NCI-H2171 (cell line): ENCODE measurements around the gene ELP6.
A peak's percentile ranks its signal among the peaks of the same experiment; 100 is the strongest.

Source experiments
- DNase-seq: peaks from one replicate; lab custom pipeline; 2025; lab: John Stamatoyannopoulos, UW

ELP6 gene, protein sequence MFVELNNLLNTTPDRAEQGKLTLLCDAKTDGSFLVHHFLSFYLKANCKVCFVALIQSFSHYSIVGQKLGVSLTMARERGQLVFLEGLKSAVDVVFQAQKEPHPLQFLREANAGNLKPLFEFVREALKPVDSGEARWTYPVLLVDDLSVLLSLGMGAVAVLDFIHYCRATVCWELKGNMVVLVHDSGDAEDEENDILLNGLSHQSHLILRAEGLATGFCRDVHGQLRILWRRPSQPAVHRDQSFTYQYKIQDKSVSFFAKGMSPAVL

DNA sequence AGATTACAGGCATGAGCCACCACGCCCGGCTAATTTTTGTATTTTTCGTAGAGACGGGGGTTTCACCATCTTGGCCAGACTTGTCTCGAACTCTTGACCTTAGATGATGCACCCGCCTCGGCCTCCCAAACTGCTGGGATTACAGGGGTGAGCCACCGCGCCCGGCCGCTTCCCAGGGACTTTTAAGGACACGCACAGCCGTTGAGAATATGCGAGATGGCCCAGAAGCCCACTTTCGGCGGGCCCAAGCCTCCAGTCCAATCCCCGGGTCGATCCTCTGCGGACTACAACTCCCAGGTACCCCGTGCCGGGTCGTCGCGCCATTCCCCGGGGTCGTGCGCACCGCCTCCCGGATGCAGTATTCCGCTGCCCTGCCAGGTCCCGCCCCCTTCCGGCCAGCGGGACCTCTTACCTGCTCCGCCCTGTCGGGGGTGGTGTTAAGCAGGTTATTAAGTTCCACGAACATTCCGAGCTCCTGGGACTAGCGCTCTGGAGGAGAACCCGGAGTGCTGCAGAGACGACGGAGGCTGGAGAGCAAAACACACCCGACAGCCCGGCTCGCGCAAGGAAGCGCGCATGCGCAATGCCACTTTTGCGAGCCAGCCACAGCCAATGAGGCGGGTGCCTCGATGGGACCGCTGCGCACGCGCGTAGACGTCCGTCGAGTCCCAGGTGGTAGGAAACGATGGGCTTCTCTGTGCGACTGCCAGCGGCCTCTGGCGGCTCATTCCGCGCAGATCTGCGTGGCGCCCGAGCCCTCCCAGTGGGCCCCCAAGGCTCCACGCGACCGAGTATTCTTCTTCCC, at the start of gene ELP6:
TSS of gene ELP6 (minus strand) at position 588 of the 805 bp plus-strand sequence. CDS start at position 466, 122 bp downstream.
- peak; percentile 83 for DNase-seq

- no peak for DNase-seq
Observed at GRCh38 chr3:47556351-47556750, 42.8 kb upstream of the ELP6 start.

DNA sequence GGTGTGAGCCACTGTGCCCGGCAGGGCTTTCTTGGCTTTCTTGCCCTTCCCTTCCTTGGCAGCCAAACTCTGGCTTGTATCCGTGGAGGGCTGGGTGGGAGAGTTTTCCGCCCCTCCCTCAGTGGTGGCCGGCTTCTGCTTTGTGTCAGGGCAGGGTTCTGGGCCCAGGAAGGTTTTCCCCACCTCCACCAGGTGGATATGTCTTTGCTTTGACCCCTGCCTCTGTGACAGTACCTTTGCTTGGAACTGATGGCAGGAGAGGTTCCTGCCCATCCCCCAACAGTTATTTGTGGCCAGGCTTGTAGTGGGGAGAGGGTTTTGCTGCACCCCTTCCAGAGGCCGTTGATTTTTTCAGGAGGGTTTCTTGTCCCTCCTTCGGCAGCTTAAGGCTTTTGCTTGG, 40.8 kb upstream of the ELP6 start:
- no peak for DNase-seq

DNA sequence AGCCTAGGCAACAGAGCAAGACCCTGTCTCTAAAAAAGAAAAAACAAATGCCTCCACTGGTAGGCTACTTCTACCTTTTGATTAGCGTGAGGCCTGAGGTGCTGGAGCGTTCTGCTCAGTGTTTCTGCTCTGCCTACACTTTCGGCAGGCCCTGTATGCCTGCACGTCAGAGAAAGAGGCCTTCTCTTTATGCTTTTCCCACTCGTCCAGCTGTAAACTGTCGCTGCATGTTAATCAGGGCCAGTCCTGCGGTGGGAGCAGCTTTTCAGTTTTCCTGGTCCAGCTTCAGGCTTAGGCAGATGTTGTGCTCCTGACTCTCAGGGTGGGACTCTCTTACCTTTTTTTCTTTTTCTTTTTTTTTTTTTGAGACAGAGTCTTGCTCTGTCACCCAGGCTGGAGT, 39.9 kb upstream of the ELP6 start:
- no peak for DNase-seq

DNA sequence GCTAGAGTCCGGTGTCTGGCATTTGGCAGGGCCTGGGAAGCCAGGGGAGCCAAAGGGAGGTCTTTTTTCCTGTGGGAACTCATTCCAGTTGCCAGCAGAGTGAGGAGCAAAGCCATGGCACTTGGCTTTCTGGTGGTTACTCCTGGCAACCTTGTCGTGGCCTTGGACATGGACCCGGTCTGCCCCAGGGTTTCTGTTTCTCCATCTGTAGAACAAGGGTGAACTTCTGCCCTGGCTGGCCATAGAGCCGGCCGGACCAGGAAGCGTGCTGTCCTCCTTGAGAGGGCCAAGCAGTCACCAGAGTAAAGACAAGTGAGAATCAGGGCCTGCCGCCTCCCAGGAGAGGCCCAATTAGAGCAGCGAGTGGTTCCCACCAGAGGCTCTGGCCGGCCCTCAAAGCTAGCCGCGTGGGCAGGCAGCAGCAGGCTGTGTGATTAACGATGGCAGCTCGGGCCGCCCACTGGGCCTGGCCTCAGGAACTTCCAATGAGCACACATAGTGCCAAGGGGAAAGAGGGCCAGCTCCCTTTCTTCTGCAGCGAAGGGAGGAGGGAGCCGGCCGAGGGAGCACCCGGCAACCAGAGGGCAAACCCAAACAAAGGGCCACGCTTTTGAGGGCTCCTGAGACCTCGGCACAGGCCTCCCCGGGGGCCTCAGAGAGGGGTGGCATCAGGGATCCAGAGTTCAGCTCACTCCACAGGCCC, 29.1 kb upstream of the ELP6 start:
- DNase-seq, result no peak

- DNase-seq, result no peak
Observed at GRCh38 chr3:47541583-47542108, 28.1 kb upstream of the ELP6 start.

GRCh38 chr3:47540281-47540680, 26.8 kb upstream of the ELP6 start:
- DNase-seq, result no peak

DNA sequence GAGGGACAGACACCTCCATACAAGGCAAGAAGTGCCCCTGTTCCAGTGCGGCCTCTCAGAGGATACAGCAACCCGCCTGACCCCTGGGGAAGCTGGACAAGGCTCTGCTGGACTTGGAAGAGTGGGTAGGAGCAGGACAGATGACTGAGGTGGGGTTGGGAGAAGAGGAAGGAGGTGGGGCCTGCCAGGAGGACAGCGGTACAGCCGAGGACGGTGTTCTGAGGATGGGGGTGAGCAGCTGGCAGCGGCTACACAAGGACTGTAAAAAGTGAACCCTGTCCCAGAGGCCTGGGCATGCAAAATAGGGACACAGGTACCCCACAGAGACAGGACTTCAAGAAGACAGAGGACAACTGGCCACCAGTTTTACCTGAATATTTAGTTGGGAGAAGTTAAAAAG, 23.5 kb upstream of the ELP6 start:
- no peak for DNase-seq

DNA sequence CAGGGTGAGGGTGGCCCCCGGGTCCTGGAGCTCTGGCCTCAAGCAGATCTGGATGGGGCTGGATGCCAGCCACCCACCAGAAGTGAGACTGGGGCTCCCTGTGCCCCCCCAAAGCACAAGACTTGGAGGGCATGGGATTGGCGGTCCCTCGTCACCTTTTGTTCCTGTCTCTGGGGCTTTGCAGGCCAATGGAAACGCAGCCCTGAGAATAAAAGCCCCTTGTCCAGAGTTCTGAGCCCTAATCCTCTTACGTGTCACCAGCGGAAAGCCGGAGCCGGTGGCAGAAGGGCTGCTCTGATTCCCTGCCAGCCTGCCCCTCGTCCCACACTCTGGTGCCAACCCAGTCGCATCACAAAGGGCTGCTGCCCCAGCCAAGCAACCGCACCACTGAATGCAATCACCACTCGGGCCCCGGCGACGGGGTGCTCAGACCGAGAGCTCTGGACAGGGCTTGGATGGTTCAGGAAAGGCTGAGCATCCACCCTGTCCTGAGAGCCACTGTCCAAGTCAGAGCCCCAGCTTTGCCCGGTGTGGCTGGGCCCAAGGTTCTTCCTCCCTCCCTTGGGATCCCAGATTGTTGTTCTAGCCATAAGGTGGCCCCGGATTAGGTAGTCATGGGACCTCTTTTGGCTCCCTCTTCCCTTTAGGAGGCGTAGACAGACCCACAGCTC, 22.8 kb upstream of the ELP6 start:
- no peak for DNase-seq

GRCh38 chr3:47533996-47534454, 20.5 kb upstream of the ELP6 start:
- no peak for DNase-seq

- no peak for DNase-seq
Observed at GRCh38 chr3:47533481-47533880, 20.0 kb upstream of the ELP6 start.

DNA sequence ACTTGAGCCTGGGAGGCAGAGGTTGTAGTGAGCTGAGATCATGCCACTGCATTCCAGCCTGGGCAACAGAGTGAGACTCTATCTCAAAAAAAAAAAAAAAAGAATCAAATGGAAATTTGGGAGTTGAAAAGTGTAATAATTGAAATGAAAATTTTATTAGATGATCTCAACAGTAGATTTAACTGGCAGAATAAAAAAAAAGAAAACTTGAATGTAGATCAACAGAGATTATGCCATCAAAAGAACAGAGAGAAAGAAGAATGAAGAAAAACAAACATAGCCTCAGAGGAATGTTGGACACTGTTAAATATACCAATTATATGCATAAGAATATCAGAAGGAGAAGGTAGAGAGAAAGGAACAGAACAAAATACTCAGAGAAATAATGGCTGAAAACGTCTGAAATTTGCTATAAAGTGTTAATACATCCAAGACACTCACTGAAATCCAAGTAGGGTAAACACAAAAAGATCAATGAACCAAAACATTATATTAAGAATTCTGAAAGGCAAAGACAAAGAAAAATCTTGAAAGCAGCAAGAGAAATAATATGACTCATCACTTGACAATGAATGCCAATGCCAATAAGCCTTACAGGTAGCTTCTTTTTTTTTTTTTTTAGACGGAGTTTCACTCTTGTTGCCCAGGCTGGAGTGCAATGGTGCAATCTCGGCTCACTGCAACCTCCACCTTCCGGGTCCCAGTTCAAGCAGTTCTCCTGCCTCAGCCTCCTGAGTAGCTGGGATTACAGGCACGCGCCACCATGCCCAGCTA, 14.6 kb upstream of the ELP6 start:
- DNase-seq, result no peak

DNA sequence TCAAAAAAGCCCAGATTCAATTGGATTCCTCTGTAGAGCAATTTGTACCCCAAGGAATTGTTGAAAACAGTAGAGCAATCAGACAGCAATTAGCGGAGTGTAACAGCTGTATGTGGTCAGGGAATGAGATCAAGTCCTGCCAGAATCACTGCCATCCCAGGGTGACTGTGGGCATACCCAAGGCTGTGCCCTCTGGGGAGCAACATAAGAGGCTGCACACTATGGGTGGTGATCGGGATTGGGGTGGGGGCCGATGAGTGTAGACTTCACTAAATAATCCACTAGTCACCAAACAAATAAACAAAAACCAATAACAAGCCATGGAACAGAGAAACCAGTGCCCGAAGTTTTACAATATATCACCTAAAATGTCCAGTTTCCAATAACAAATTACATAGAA, 12.1 kb upstream of the ELP6 start:
- DNase-seq, result no peak

DNA sequence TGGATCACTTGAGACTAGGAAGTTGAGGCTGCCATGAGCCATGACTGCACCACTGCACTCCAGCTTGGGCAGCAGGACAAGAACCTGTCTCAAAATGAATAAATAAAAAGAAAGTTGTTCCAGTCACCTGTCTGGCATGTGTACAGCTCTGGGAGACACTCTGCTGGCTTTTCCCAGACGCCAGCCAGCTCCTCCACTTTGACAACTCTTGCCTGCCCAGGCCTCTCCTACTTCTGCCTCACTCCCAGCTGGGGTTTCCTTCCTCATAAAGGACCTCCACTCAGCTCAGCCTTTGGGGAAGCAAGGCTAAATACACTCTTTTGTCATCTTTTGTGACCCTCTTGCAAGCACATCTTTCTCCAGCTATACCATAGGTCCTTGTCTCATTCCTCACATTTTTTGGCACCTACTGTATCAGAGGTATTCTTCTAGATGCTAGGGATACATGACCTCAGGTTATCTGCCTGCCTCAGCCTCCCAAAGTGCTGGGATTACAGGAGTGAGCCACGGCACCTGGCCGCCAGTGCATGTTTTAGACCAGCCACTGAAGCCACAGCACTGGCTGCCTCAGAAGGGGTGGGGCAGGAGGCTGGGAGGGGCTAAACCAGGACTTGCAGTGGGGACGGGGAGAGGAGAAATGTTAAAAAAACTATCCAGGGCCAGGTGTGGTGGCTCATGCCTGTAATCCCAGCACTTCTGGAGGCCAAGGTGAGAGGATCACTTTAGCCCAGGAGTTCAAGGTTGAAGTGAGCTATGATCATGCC, 10.0 kb upstream of the ELP6 start:
- DNase-seq, result no peak

DNA sequence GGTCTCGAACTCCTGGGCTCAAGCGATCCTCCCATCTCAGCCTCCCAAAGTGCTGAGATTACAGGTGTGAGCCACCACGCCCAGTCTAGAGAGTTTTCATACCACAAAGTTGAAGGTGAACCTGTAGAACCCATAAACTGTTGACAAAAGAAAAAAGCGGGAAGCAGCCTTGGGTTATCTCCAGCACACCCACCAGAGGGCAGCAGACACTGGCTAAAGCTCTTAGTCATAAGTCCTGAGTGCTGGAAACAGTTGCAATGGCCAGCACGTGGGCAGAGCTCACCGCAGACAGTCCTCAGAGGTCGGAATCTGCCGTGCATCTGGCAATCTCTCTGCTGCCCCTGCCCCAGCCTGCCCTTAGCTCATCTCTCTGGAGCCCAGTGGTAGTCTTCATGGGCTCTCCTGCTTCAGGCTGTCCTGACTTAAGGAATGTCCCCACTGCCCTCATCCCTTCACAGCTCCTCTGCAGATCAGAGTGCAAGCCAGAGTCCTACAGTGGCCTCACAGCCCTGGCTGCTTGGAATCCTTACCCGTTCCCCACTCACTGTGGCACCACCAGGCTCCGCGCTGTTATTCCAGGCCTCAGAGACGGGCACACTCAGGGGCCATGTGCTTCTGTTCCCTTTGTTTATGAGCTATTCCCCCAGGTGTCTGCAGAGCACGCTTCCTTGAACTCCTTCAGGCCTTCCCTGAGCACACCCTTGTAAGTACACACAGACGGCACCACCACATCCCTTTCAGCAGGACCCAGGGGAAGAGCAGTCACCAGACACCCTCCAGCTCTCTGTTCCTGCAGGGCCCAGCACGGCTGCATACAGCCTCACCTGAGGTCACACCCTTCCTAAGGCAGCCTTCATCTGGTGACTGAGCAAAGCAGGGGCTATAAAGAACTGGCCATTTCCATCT, 8.8 kb upstream of the ELP6 start:
- peak; percentile 49 for DNase-seq

- no peak for DNase-seq
Observed at GRCh38 chr3:47520756-47521155, 7.2 kb upstream of the ELP6 start.

DNA sequence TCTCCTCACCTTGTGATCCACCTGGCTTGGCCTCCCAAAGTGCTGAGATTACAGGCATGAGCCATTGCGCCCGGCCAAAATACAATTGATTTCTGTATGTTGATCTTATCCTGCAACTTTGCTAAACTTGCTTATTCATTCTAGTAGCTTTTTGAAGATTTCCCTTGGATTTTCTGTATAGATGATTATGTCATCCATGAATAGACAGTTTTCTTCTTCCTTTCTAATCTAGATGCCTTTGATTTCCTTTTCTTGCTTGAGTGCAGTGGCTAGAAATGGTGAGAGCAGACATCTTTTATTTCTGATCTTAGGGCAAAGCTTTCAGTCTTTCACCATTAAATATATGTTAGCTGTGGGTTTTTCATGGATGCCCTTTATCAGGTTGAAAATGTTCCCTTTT, 4.4 kb upstream of the ELP6 start:
- no peak for DNase-seq

DNA sequence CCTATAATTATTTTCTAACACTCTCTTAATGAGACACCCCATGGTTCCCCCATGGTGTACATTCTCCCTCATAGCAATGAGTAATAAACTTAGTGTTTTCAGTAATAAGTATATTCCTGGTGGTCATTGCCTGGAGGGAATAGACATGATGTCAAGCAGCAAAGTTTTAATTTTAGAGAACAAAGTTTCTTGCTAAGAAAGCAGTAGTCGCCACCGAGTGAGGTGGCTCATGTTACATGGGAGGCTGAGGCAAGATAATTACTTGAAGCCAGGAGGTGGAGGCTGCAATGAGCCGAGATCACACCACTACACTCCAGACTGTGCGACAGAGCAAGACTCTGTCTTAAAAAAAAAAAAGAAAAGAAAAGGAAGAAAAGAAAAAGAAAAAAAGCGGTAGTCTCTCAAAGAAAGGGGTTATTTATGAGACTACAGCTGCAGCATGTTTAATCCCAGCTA, 2.4 kb upstream of the ELP6 start:
- no peak for DNase-seq

DNA sequence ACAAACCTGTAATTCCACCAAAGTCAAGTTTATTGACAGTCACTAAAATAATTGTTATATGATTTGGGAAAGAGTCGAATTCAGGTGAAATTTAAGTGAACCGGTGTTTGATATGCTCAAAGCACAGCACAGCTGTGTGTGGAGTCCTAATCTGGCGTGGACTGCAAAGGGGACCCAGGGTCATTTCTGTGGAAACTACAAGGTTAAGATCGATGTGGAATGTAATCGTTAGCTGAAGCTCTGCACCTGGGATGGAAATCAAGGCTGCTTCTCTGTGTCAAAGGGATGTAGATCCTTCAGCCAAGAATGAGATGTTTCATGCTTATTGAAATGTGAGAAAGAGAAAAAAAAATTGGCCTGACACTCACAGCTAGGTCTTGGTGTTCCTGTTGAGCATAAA, 1.6 kb upstream of the ELP6 start:
- no peak for DNase-seq
